Measurements from ENCODE around the gene TBX5.

DNA sequence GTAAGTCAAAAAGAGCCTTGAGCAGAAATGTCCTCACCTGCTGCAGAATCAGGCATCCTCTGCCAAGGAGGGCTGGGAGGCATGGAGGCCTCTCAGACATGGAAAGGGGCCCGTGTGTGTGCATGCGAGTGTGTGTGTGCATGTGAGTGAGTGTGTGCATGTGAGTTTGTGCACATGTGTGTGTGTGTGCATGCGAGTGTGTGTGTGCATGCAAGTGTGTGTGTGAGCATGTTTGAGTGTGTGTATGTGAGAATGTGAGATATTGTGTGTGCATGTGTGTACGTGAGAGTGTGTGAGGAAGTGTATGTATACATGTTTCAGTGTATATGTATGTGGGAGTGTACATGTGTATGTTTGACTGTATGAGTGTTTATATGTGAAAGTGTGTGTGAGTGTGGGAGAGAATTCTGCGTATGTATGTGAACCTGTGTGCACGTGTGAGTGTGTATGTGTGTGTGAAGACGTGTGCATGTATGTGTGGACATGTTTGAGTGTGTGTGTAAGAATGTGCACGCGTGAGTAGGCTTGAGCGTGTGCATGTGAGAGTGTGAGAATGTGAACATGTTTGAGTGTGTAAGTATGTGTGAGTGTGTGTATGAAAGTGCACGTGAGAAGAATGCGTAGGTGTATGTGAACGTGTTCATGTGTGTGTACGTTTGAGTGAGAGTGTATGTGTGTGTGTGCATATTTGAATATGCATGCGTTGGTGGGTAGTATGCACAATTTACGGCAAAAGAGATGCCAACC lies 90.8 kb downstream of the TBX5 start:
- TF ChIP-seq, protein P1, sequence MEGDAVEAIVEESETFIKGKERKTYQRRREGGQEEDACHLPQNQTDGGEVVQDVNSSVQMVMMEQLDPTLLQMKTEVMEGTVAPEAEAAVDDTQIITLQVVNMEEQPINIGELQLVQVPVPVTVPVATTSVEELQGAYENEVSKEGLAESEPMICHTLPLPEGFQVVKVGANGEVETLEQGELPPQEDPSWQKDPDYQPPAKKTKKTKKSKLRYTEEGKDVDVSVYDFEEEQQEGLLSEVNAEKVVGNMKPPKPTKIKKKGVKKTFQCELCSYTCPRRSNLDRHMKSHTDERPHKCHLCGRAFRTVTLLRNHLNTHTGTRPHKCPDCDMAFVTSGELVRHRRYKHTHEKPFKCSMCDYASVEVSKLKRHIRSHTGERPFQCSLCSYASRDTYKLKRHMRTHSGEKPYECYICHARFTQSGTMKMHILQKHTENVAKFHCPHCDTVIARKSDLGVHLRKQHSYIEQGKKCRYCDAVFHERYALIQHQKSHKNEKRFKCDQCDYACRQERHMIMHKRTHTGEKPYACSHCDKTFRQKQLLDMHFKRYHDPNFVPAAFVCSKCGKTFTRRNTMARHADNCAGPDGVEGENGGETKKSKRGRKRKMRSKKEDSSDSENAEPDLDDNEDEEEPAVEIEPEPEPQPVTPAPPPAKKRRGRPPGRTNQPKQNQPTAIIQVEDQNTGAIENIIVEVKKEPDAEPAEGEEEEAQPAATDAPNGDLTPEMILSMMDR (conservative IDR thresholded peaks at IDR 0.05; ENCODE audit: low read depth in 2 of 2): no peak
- TF ChIP-seq JUNB (IDR thresholded peaks at IDR 0.05; ENCODE audit: unreplicated experiment) (no peak), POLR2AphosphoS5 (IDR thresholded peaks at IDR 0.05; ENCODE audit: low read depth) (no peak), EZH2 (IDR thresholded peaks at IDR 0.05; ENCODE audit: low read depth, unreplicated experiment) (no peak)
